ENCODE measurements around the gene PAK5.

Gene PAK5

DNA sequence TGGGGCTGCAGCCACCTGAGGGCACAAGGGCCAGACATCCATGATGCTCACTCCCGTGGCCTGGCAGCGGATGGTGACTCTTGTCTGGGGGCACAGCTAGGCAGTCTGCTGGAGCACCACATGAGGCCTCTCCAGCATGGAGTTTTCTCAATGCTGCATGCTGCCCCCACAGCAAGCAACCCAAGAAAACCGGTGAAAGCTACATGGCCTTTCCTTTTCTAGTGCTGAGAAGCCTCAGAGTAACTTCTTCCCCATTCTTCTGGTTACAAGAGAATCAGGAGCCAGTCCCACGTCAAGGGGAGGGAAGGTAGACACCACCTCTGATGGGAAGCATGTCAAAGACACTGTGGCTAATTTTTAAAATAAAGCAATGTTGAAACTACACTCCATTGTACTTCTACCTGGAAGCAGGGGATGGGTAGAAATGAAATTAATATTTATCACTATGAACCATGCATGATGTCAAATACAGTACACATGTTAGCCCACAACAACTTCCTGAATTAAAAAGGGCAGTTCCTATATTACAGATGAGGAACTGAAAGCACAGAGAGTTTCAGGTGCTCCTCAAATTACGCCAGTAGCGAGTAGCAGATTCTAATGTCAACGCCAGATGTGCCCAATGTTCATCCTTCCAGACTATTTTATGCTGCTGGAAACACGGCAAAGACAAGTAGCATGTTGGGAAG is 223.0 kb downstream of the PAK5 start:
- FAIRE-seq, result no peak

GRCh38 chr20:9615118-9615517 is 223.8 kb downstream of the PAK5 start:
- no peak for FAIRE-seq

GRCh38 chr20:9613871-9614270 is 225.0 kb downstream of the PAK5 start:
- FAIRE-seq, result no peak

DNA sequence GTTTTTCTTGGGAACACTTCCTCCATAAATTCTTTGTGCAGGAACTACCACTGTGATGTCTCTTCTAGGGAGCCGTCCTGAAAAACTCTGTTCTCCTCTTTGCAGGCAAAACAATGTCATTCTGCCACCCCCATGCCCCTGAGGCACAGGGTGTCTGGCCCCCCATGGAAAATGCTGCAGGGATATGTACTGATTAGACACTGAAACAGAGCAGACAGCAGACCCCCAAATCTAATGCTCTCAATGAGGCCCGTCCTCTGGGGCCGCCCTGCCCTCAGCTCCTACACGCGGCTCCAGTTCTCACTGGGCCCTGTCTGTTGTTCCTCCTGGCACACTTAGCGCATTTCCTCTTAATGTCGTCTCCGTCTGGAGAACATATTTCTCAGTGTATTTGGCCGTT is 227.0 kb downstream of the PAK5 start:
- FAIRE-seq, result no peak

DNA sequence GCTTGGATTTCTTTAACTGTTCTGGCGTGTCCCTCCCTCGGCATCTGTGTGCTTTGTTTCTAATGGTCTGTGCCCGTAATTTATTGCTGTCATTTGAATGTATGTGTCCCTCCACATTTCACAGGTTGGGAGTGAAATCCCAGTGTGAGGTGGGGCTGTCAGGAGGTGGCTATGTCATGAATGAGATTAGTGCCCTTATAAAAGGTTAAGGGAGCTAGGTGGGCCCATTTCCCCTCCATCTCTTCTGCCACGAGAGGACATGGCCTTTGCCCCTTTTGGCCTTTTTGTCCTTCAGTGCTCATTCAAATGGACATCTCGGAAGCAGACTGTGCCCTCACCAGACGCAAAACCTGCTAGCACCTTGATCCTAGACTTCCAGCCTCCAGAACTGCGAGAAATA is 228.2 kb downstream of the PAK5 start:
- FAIRE-seq, result no peak

- peak; percentile 76 for FAIRE-seq
Observed at GRCh38 chr20:9609887-9610502, 228.9 kb downstream of the PAK5 start.

DNA sequence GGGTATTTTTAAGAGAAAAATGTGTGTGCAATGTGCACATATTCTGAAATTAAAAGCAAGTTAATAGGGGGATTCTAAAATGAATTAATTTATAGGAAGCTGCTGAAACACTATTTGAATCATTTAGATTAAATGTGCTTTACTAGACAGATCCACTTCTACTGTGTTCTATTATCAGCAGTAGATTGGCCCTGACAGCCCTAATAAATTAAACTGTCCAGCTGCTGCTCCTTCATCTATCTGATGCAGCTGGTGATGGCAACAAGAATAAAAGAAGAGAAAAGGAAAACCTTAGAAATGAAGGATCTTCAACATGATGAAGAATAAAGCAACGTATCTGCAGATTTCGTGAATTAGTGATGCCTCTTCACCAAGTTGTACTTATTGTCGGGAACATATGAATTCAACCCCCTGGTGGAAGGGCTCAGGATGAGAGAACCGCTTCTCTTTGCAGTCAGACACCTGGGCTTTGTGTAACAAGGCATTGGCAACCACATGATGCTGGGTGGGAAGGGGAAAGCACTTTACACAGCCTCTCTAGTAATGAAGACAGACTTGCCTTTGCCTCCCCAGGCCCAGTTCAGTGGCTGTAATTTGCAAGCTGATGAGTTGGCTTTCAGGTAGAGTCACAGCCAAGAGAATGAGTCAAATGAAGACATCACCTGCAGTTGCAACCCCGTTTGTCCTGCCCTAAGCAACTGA is 230.1 kb downstream of the PAK5 start:
- no peak for FAIRE-seq

DNA sequence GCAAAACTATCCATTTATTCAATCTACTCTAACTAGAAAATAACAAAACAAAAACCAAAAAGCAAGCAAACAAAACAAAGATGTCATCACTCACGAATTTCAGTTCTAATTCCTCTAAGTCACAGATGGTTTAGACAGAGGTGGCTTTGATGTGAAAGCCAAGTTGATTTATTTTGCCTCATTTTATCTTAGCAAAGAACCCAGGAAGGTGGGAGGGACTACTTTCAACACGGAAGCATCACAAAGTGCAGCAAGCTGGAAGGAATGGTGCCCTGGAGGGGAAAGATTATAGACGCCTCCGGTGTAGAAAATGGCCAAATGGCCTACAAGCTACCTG is 236.1 kb downstream of the PAK5 start:
- FAIRE-seq, result no peak

- FAIRE-seq, result no peak
Observed at GRCh38 chr20:9600562-9600961, 238.3 kb downstream of the PAK5 start.

DNA sequence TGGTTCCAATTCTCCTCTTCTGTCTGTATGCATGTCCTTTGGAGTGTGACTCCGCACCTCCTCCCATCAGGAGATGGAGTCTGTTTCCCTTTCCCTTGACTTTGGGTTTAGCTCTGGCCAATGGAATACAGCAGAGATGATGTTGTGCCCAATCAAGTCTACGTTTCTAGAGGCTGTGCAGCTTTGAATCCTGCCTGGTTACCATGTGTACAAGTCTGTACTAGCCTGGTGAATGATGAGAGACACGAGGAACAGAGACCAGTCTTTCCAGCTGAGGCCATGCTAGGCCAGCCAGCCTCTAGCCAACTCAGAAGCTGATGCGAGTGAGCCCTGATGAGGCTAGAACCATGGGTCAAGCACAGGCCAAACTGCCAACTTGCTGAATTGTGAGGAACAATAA is 241.3 kb downstream of the PAK5 start:
- FAIRE-seq, result no peak

- no peak for FAIRE-seq
Observed at GRCh38 chr20:9595763-9596162, 243.1 kb downstream of the PAK5 start.

DNA sequence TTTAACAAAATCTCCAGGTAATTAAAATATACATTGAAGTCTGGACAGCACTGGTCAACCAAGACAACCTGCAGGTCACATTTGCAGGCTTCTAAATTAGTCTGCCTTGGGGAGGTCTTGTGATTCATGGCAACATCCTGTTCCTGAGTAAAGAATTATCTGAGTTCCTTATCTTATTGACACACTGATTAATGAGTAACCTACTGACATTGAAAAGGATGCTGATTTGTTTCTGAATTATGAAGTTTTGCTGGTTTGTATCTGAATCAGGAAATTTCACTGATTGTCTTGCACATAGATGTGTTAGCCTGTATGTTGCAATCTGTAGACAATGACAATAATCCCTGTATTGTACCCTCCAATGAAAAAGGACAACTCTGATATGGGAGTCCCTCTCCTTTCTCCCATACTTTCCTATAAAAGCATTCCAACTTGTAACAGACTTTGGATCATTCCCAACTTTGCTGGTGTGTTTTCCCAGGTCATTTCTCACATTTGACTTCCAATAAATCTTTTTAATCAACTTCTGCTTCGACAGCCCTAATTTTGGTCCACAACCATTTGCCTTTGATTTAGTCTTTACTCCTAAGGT is 244.5 kb downstream of the PAK5 start:
- no peak for FAIRE-seq

- no peak for FAIRE-seq
Observed at GRCh38 chr20:9592419-9592818, 246.5 kb downstream of the PAK5 start.

GRCh38 chr20:9591080-9591479 is 247.8 kb downstream of the PAK5 start:
- FAIRE-seq, result no peak

DNA sequence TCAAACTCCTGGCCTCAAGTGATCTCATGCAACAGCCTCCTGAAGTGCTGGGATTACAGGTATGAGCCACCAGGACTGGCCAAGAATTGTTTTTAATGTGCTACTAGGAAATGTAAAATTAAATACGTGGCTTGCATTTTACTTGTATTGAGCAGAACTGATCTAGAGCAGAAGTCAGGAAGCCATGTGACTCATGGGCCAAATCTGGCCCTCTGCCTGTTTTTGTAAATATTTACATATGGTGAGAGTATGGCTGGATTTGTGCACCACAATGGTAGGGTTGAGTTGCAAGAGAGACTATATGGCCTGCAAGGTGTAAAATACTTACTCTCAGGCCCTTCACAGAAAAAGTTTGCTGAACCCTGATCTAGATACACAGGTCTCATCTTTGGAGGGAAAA is 248.7 kb downstream of the PAK5 start:
- no peak for FAIRE-seq

- FAIRE-seq, result no peak
Observed at GRCh38 chr20:9588706-9589105, 250.2 kb downstream of the PAK5 start.

DNA sequence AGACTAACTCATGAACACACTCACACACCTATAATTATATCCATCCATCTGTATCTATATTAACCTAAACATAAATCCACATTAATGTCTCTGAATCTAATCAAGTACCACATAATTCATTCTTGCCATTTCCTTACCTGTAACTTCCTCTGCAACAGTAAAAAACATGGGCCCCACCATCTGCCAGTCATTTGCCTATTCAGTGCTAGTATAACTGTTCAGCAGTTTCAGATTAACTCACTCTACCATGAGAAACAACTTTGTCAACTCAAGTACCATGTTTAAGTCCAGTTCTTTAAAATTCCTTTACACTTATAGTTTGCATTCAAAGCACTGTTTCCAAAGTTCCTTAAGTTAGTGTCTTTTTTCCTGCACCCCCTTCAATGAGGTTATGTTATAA is 255.7 kb downstream of the PAK5 start:
- FAIRE-seq, result no peak

- FAIRE-seq, result no peak
Observed at GRCh38 chr20:9582137-9582536, 256.7 kb downstream of the PAK5 start.

DNA sequence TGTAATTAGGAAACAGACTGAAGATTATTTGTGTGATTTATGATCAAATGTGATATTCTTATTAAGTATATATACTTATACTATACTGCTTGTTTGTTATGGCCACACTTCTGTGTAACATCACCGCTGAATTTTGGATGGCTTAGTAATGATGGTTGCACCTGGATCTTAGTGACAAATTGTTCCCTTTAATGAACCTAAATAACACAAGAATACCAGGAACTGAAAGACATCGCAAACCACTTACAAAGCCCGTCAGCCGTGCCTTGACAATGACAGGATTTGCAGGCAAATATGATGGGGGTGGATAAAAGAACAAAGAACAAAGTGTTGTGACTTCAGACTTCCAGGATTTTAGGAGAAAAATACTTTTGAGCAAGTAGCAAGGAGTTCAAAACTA is 257.4 kb downstream of the PAK5 start:
- no peak for FAIRE-seq

GRCh38 chr20:9578594-9578993 is 260.3 kb downstream of the PAK5 start:
- no peak for FAIRE-seq

- no peak for FAIRE-seq
Observed at GRCh38 chr20:9577397-9577796, 261.5 kb downstream of the PAK5 start.

DNA sequence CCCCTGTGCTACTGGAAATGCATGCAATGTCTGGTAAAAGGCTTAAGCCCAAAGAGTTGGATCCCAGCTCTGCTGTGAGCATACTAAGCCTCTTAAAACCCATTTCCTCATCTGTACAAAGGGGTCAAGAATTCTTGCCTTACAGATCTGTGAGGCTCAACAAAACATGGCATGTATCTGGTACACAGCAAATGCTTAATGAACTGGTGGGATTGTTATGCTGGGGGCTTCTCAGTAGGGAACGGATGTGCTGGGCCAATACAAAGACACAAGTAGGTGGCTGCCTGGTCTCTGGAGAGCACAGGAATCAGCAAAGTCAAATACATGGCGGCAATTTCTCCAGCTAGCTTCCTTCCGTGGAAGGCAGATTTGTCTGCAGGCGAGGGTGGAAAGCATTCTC is 262.2 kb downstream of the PAK5 start:
- no peak for FAIRE-seq

GRCh38 chr20:9575836-9576235 is 263.0 kb downstream of the PAK5 start:
- FAIRE-seq, result no peak

DNA sequence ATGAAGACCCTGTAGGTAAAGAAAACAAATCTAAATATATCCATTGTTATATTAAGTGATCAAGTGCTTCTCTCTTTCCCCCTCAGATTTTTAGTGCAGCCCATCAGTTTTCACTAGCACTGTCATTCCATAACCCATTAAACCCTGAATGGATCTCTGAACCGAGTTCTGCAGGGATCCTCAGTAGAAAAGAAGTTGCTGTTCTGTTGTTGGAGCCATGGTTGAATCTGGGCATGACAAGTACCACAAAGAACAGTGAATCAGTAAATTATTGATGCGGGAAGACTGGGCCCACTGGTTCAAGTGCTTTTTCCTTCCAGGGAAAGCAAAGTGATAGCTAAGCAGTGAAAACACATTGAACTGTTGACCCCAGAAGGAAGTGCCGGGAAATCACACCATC is 264.1 kb downstream of the PAK5 start:
- FAIRE-seq, result no peak
